Measurements from ENCODE around the gene PRKAR2B.

- TF ChIP-seq CTCF (IDR thresholded peaks at IDR 0.05) (no peak), POLR2A (IDR thresholded peaks at IDR 0.05) (no peak)
These were observed 56.3 kb downstream of the PRKAR2B start for GRCh38 chr7:107100824-107101223.
